ENCODE results near the gene RNF223.

The RNF223 gene

DNA sequence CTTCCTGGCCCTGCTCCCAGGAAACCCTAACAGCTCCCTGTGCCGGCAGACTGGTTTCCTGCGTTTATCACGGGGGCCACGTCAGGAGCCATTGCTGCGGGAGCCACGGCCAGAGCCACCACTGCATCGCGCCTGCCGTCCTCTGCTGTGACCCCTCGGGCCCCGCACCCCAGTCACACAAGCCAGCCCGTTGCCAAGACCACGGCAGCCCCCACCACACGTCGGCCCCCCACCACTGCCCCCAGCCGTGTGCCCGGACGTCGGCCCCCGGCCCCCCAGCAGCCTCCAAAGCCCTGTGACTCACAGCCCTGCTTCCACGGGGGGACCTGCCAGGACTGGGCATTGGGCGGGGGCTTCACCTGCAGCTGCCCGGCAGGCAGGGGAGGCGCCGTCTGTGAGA lies 26.1 kb downstream of the RNF223 start:
- TF ChIP-seq, protein P1, sequence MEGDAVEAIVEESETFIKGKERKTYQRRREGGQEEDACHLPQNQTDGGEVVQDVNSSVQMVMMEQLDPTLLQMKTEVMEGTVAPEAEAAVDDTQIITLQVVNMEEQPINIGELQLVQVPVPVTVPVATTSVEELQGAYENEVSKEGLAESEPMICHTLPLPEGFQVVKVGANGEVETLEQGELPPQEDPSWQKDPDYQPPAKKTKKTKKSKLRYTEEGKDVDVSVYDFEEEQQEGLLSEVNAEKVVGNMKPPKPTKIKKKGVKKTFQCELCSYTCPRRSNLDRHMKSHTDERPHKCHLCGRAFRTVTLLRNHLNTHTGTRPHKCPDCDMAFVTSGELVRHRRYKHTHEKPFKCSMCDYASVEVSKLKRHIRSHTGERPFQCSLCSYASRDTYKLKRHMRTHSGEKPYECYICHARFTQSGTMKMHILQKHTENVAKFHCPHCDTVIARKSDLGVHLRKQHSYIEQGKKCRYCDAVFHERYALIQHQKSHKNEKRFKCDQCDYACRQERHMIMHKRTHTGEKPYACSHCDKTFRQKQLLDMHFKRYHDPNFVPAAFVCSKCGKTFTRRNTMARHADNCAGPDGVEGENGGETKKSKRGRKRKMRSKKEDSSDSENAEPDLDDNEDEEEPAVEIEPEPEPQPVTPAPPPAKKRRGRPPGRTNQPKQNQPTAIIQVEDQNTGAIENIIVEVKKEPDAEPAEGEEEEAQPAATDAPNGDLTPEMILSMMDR (IDR thresholded peaks at IDR 0.05), result no peak
- H3K9me3 ChIP-seq, result no peaks in the 10 kb centered on the region
- H3K27me3 ChIP-seq, result peaks cover 6% of the 10 kb centered on the region
- no peak overlapping the region for H3K27ac ChIP-seq
- no peaks in the 10 kb centered on the region for H3K4me1 ChIP-seq (ENCODE audit: control insufficient read depth in 1 of 2, insufficient read depth in 1 of 2, low read depth in 1 of 2, low read length in 1 of 2)
- no peak overlapping the region for H3K4me3 ChIP-seq (ENCODE audit: low read depth in 1 of 2, low read length in 1 of 2)
- H3K36me3 ChIP-seq, result no peaks in the 10 kb centered on the region

DNA sequence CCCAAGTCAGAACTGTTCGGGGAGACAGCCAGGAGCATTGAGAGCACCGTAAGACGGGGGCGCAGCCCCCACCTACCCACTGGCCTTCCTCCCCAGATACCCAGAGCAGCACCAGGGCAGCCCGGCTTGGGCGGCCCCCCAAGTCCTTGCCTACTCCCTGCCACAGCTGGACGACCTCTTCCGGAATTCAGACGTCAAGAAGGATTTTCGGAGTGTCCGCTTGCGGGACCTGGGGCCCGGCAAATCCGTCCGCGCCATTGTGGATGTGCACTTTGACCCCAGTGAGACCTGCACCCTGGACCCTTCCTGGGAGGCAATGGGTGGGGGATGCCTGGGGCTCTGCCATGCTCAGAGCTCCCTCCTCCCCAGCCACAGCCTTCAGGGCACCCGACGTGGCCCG lies 26.7 kb downstream of the RNF223 start:
- no peaks in the 10 kb centered on the region for H3K36me3 ChIP-seq

DNA sequence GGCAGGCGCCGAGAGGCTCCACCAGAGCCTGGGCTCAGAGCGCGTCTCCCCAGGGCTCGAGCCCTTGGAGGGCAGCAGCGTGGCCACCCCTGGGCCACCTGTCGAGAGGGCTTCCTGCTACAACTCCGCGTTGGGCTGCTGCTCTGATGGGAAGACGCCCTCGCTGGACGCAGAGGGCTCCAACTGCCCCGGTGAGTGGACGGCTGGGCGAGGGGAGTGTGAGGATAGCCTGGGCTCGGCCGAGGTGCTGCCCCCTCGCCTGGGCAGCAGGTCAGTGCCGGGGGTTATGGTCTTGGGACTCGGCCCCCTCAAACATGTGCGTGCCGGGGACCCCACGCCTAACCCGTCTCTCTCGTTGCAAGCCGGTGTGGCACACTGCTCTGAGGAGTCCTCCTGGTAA lies 27.3 kb downstream of the RNF223 start:
- no peak overlapping the region for H3K27ac ChIP-seq
- no peaks in the 10 kb centered on the region for H3K36me3 ChIP-seq
- peaks cover 18% of the 10 kb centered on the region for H3K27me3 ChIP-seq
- no peaks in the 10 kb centered on the region for H3K4me1 ChIP-seq (ENCODE audit: control insufficient read depth in 1 of 2, insufficient read depth in 1 of 2, low read depth in 1 of 2, low read length in 1 of 2)
- H3K4me3 ChIP-seq (ENCODE audit: low read depth in 1 of 2, low read length in 1 of 2), result no peak overlapping the region
- TF ChIP-seq, protein P1 (IDR thresholded peaks at IDR 0.05), result no peak
- no peaks in the 10 kb centered on the region for H3K9me3 ChIP-seq

More for the DNA sequence above, 26.7 kb downstream of the RNF223 start:
- H3K4me1 ChIP-seq (ENCODE audit: control insufficient read depth in 1 of 2, insufficient read depth in 1 of 2, low read depth in 1 of 2, low read length in 1 of 2), result no peaks in the 10 kb centered on the region
- H3K9me3 ChIP-seq, result no peaks in the 10 kb centered on the region
- TF ChIP-seq, protein P1 (IDR thresholded peaks at IDR 0.05), result no peak
- no peak overlapping the region for H3K4me3 ChIP-seq (ENCODE audit: low read depth in 1 of 2, low read length in 1 of 2)
- no peak overlapping the region for H3K27ac ChIP-seq
- H3K27me3 ChIP-seq, result peaks cover 12% of the 10 kb centered on the region

DNA sequence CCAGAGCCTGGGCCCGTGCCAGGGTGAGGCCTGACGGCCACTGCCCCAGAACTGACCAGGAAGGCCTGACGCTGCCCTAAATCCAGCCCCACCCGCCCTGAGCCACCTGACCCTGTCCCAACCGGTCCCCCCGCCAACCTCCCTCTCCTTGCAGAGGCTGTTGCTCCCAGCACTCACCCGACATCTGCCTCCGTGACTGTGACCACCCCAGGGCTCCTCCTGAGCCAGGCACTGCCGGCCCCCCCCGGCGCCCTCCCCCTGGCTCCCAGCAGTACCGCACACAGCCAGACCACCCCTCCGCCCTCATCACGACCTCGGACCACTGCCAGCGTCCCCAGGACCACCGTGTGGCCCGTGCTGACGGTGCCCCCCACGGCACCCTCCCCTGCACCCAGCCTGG lies 27.9 kb downstream of the RNF223 start:
- Histone ChIP-seq H3K4me1 (ENCODE audit: control insufficient read depth in 1 of 2, insufficient read depth in 1 of 2, low read depth in 1 of 2, low read length in 1 of 2) (no peaks in the 10 kb centered on the region), H3K4me3 (ENCODE audit: low read depth in 1 of 2, low read length in 1 of 2) (no peak overlapping the region), H3K36me3 (no peaks in the 10 kb centered on the region), H3K27me3 (peaks cover 24% of the 10 kb centered on the region), H3K9me3 (no peaks in the 10 kb centered on the region), H3K27ac (no peak overlapping the region)
- TF ChIP-seq, protein P1 (IDR thresholded peaks at IDR 0.05), result no peak

DNA sequence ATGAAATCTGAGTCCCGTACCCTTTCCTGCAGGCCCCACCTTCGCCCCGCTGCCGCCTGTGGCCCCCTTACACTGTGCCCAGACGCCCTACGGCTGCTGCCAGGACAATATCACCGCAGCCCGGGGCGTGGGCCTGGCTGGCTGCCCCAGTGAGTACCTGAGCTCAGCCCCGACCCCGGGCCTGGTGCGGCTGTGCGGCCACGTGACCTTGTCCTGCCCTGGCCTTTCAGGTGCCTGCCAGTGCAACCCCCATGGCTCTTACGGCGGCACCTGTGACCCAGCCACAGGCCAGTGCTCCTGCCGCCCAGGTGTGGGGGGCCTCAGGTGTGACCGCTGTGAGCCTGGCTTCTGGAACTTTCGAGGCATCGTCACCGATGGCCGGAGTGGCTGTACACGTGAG lies 29.0 kb downstream of the RNF223 start:
- Histone ChIP-seq H3K4me3 (ENCODE audit: low read depth in 1 of 2, low read length in 1 of 2) (no peak overlapping the region), H3K27ac (no peak overlapping the region), H3K4me1 (ENCODE audit: control insufficient read depth in 1 of 2, insufficient read depth in 1 of 2, low read depth in 1 of 2, low read length in 1 of 2) (peaks cover 4 to 6% of the 10 kb centered on the region in 2 experiments), H3K9me3 (no peaks in the 10 kb centered on the region), H3K36me3 (no peaks in the 10 kb centered on the region), H3K27me3 (peaks cover 35% of the 10 kb centered on the region)
- TF ChIP-seq, protein P1 (IDR thresholded peaks at IDR 0.05), result no peak

Data from neutrophil (primary cell).